ENCODE results near the gene CST1.

CST1 gene

DNA sequence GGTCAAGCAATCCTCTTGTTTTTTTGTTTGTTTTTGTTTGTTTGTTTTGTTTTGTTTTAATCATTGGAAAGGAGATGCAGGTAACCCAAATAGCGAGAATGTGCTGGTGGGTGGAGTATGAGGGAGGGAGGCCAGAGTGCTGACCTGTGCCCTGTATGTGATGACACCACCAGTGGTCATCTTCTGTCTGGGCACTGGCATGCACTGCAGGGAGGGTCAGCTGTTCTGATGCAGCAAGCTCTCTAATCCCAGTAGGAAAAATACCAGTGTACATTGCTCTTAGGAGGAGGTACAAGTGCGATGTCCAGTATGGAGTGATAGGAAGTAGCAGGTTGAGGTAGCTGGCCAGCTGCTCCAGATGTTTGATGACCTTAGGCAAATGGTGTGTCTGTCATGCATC lies 2.9 kb upstream of the CST1 start:
- Histone ChIP-seq H3K9ac (ENCODE audit: low read length) (no peak overlapping the region), H3K27me3 (ENCODE audit: low read length) (no peaks in the 10 kb centered on the region), H3K4me3 (ENCODE audit: insufficient read depth, low read length, poor library complexity, severe bottlenecking) (no peak overlapping the region), H3F3A (ENCODE audit: insufficient read depth) (no peaks in the 10 kb centered on the region), H3K9me2 (replicated peaks; ENCODE audit: insufficient read depth, low read length) (no peaks in the 10 kb centered on the region), H3K79me2 (ENCODE audit: insufficient read depth, low read length) (no peaks in the 10 kb centered on the region), H3K9me3 (ENCODE audit: insufficient read depth, low read length) (no peaks in the 10 kb centered on the region), H3K4me2 (ENCODE audit: low read depth, low read length, poor library complexity, severe bottlenecking) (no peak overlapping the region), H2AFZ (ENCODE audit: low read depth, low read length, severe bottlenecking) (no peak overlapping the region), H3K36me3 (ENCODE audit: low read length) (no peaks in the 10 kb centered on the region), H4K20me1 (ENCODE audit: low read depth, low read length) (no peaks in the 10 kb centered on the region), H3K27ac (ENCODE audit: low read depth, low read length) (no peak overlapping the region)
- no peak for TF ChIP-seq EZH2phosphoT487 (conservative IDR thresholded peaks at IDR 0.05; ENCODE audit: low read length)
- no peak for TF ChIP-seq CTCF (IDR thresholded peaks at IDR 0.05; ENCODE audit: insufficient read depth, low read length, poor library complexity, severe bottlenecking)

- H3K4me2 ChIP-seq (ENCODE audit: low read depth, low read length, poor library complexity, severe bottlenecking), result no peak overlapping the region
- H3K27ac ChIP-seq (ENCODE audit: low read depth, low read length), result no peak overlapping the region
- no peaks in the 10 kb centered on the region for H3K9me2 ChIP-seq (replicated peaks; ENCODE audit: insufficient read depth, low read length)
- H4K20me1 ChIP-seq (ENCODE audit: low read depth, low read length), result no peaks in the 10 kb centered on the region
- H3K9me3 ChIP-seq (ENCODE audit: insufficient read depth, low read length), result no peaks in the 10 kb centered on the region
- no peaks in the 10 kb centered on the region for H3K36me3 ChIP-seq (ENCODE audit: low read length)
- TF ChIP-seq EZH2phosphoT487 (conservative IDR thresholded peaks at IDR 0.05; ENCODE audit: low read length) (no peak), CTCF (IDR thresholded peaks at IDR 0.05; ENCODE audit: insufficient read depth, low read length, poor library complexity, severe bottlenecking) (no peak)
- H3K79me2 ChIP-seq (ENCODE audit: insufficient read depth, low read length), result no peaks in the 10 kb centered on the region
- H3K9ac ChIP-seq (ENCODE audit: low read length), result no peak overlapping the region
- H3K27me3 ChIP-seq (ENCODE audit: low read length), result no peaks in the 10 kb centered on the region
- H3K4me3 ChIP-seq (ENCODE audit: insufficient read depth, low read length, poor library complexity, severe bottlenecking), result no peak overlapping the region
- H3F3A ChIP-seq (ENCODE audit: insufficient read depth), result no peaks in the 10 kb centered on the region
- no peak overlapping the region for H2AFZ ChIP-seq (ENCODE audit: low read depth, low read length, severe bottlenecking)
Observed at GRCh38 chr20:23753194-23753548, 2.4 kb upstream of the CST1 start.

DNA sequence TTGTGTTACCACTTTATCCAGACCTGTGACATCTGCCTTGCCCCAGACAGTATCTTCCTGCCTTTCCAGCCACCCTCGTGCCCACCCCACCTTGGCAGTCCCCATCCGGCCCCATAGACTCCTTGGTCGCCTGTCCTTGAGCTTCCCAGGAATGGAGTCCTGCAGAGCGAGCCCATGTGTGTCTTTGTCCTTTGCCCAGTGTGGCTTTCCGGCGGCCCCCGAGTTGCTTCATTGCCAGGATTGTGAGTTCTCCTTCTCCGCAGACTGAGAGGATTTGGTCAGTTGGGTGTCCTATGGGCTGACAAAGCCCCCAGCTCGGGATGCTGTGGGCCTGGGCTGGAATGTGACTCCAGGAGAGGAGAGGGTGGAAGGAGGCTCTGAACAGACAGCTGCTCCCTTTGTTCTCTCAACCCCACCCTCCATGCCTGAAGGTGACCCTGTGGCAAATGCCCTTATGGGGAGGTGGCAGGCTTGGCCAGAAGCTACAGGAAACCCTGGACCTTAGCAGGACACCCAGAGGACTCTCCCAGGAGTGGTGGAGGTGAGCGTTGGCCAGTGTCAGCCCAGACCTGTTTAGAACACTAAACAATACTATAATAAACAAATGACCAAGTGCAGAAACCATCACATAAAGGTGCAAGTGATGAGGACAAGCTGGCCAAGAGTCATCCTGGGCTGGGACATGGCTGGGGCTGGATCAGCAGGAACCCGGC lies 1.9 kb upstream of the CST1 start:
- Histone ChIP-seq H3K9me2 (replicated peaks; ENCODE audit: insufficient read depth, low read length) (no peaks in the 10 kb centered on the region), H4K20me1 (ENCODE audit: low read depth, low read length) (no peaks in the 10 kb centered on the region), H3K36me3 (ENCODE audit: low read length) (no peaks in the 10 kb centered on the region), H3K4me3 (ENCODE audit: insufficient read depth, low read length, poor library complexity, severe bottlenecking) (no peak overlapping the region), H3F3A (ENCODE audit: insufficient read depth) (no peaks in the 10 kb centered on the region), H3K27ac (ENCODE audit: low read depth, low read length) (no peak overlapping the region), H3K4me2 (ENCODE audit: low read depth, low read length, poor library complexity, severe bottlenecking) (no peak overlapping the region), H2AFZ (ENCODE audit: low read depth, low read length, severe bottlenecking) (no peak overlapping the region), H3K79me2 (ENCODE audit: insufficient read depth, low read length) (no peaks in the 10 kb centered on the region), H3K9me3 (ENCODE audit: insufficient read depth, low read length) (no peaks in the 10 kb centered on the region), H3K9ac (ENCODE audit: low read length) (no peak overlapping the region), H3K27me3 (ENCODE audit: low read length) (no peaks in the 10 kb centered on the region)
- TF ChIP-seq EZH2phosphoT487 (conservative IDR thresholded peaks at IDR 0.05; ENCODE audit: low read length) (no peak), CTCF (IDR thresholded peaks at IDR 0.05; ENCODE audit: insufficient read depth, low read length, poor library complexity, severe bottlenecking) (no peak)
